Measurements from ENCODE around the gene CAPN9.
A peak's percentile ranks its signal among the peaks of the same experiment; 100 is the strongest.

GRCh38 chr1:230717251-230717650, 29.9 kb upstream of the CAPN9 start:
- TF ChIP-seq CTCF (IDR thresholded peaks at IDR 0.05; ENCODE audit: low read depth, low read length, missing input control) (no peak), RAD21 (IDR thresholded peaks at IDR 0.05) (peak in 1 of 2 donors; percentile 28), RXRA (IDR thresholded peaks at IDR 0.05) (peak; percentile 42 to 59), NR2F2 (IDR thresholded peaks at IDR 0.05) (no peak), TAF1 (conservative IDR thresholded peaks at IDR 0.05) (no peak)
- TF ChIP-seq, protein P1, sequence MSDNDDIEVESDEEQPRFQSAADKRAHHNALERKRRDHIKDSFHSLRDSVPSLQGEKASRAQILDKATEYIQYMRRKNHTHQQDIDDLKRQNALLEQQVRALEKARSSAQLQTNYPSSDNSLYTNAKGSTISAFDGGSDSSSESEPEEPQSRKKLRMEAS (IDR thresholded peaks at IDR 0.05), result no peak
- TF ChIP-seq, protein P2, sequence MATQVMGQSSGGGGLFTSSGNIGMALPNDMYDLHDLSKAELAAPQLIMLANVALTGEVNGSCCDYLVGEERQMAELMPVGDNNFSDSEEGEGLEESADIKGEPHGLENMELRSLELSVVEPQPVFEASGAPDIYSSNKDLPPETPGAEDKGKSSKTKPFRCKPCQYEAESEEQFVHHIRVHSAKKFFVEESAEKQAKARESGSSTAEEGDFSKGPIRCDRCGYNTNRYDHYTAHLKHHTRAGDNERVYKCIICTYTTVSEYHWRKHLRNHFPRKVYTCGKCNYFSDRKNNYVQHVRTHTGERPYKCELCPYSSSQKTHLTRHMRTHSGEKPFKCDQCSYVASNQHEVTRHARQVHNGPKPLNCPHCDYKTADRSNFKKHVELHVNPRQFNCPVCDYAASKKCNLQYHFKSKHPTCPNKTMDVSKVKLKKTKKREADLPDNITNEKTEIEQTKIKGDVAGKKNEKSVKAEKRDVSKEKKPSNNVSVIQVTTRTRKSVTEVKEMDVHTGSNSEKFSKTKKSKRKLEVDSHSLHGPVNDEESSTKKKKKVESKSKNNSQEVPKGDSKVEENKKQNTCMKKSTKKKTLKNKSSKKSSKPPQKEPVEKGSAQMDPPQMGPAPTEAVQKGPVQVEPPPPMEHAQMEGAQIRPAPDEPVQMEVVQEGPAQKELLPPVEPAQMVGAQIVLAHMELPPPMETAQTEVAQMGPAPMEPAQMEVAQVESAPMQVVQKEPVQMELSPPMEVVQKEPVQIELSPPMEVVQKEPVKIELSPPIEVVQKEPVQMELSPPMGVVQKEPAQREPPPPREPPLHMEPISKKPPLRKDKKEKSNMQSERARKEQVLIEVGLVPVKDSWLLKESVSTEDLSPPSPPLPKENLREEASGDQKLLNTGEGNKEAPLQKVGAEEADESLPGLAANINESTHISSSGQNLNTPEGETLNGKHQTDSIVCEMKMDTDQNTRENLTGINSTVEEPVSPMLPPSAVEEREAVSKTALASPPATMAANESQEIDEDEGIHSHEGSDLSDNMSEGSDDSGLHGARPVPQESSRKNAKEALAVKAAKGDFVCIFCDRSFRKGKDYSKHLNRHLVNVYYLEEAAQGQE (IDR thresholded peaks at IDR 0.05), result no peak
- TF ChIP-seq, protein P3, sequence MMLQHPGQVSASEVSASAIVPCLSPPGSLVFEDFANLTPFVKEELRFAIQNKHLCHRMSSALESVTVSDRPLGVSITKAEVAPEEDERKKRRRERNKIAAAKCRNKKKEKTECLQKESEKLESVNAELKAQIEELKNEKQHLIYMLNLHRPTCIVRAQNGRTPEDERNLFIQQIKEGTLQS (IDR thresholded peaks at IDR 0.05), result peak; percentile 41

All from liver (tissue), 3 donors.